HG03060 (cell line): ENCODE results near the gene RFWD3.

ENCODE experiments used
- ATAC-seq: cut with Tn5 transposase; IDR thresholded peaks from one replicate; pipeline ENCODE4 v1.9.1; 2021; ENCODE audit warnings: low read depth, moderate number of reproducible peaks; ENCODE audit not compliant: unreplicated experiment

RFWD3 gene

DNA sequence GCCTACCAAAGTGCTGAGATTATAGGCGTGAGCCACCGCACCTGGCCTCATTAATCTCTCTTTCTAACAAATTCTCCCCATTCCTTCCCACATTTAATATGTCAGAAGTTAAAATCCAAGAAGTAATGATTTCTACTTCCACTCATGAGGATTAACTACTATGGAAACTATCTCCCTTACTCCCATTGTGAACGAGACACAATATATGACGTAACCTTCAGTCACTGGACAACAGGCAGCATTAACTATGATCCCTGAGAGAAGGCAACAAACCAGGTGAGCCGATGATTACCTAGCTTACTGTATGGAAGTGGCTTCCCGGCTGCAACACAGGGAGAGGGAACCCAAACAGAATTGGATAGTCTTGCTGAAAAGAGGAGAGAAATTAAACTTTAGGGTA, 79.7 kb downstream of the RFWD3 start:
- no peak for ATAC-seq

DNA sequence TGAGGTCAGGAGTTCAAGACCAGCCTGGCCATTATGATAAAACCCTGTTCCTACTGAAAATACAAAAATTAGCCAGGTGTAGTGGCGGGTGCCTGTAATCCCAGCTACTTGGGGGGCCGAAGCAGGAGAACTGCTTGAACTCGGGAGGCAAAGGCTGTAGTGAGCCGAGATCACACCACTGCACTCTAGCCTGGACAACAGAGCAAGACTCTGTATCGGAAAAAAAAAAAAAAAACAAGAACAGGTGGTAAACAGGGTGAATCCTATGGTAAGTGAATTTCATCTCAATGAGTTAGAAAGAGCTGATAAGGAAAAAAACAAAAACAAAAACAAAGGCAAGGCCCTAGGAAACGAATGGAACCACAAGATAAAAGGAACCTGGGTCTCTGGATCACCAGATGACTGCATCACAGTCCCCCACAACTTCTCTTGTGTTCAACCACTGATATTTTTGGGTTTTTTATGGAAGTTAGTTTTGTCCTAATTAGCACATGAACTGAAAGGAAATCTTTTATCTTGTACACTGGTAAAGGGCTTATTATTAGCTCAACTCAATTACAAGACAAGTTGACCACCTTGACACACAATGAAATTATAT, 80.7 kb downstream of the RFWD3 start:
- no peak for ATAC-seq

DNA sequence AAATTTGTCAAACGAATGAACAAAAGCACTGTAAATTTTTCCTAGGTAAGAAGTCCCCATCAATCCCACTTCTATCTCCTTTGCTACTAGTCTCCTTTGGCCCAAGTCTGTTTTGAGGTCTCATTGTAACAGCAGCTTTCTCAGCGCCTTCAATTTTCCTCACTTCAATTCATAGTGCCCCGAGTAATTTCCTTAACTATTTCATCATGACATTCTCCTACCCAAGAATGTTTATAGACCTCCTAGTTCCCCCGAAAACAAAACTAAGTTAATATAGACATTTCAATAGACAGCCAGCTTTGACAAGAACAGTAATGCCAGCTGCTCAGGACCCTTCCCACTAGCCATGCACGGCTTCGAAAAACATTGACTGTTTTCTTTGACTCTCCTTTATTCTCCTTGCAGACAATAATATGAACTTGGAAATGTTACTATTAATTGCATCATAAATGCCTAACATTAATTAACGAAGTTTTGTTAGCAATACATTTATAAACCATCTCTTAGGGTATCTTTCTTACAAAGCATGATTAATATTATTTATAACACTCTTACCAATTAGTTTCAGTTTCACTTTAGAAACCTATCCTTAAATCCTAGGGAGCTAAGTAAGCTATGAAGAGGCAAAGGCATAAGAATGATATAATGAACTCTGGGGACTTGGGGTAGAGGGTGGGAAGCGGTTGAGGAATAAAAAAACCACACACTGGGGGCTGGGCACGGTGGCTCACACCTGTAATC, 82.6 kb downstream of the RFWD3 start:
- no peak for ATAC-seq

DNA sequence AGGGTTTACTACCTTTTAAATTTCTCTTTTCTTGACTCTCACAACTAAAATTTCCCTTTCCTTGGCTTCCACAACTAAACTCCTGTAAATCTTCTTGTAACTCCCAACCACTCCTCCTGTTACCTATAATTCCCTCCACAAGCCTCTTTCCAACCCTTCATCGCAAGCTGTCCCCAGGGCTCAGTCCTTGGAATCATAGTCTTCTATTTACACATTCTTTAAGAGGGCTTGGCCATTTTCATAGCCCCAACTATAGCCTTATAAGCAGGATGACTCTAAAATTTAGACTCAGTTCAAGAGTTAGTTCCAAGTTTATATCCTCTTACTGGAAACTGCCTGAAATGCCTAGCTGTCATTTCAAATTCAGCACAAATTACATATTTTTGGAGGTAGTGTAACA, 83.7 kb downstream of the RFWD3 start:
- no peak for ATAC-seq

DNA sequence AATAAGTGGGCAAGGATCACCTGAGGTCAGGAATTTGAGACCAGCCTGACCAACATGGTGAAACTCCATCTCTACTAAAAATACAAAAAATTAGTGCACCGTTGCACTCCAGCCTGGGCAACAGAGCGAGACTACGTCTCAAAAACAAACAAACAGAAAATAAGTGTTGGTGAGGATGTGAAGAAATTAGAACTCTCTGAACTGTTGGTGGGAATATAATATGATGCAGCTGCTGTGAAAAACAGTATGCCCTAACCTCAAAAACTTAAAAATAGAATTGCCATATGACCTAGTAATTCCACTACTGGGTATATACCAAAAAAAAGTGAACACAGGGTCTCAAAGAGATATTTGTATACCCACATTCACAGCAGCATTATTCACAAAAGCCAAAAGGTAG, 85.8 kb downstream of the RFWD3 start:
- ATAC-seq = no peak

DNA sequence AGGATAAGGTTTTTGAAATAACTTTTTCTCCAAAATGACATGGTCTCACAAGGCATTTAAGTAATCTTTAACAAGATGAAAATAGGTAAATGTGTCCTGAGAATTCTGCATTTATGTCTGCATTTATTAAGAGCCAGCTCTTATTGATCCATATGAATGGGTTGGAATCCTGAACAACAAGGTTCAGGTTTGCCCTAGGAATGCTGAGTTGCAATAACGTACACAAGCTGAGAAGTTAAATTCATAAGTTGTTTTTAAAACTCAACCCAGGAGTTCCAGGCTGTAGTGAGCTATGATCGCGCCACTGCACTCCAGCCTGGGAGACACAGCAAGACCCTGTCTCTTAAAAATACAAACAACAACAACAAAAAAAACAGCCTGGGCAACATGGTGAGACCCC, 87.8 kb downstream of the RFWD3 start:
- no peak for ATAC-seq

DNA sequence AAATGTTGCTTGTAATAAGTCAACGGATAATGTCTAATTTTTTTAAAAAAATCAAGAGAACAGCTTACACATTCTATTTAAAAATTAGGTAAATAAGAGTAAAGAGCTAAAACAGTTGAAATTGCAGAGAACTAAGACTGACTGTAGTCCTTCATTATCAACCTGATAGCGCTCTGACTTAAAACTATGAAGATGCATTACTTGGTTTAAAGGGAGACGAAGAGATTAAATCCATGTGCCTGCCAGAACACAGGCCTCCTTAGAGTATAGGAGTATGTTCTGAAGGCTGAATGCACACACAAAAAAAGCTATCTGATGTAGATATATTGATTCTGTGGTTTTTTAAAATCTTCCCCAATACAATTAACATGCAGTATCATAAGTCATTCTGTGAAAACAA, 88.2 kb downstream of the RFWD3 start:
- no peak for ATAC-seq

DNA sequence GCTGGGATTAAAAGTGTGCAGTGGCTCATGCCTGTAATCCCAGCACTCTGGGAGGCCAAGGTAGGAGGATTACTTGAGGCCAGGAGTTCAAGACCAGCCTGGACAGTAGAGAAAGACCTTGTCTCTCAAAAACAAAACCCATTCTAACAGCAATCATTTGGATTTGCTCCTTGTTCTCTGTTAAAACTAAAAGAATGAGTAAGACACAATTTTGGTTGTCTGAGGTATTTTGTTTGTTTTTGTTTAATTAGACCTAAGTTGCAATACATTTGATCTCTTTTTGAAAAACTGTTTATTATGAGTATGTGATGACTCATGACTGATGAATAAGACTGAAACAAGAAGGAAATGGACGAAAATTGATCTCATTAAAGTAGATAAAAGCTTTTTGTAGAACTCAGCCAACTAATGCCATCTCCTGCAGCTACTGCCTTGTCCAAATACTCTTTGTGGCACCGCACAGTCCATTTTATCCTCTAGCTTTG, 88.8 kb downstream of the RFWD3 start:
- ATAC-seq = peak; percentile 34

DNA sequence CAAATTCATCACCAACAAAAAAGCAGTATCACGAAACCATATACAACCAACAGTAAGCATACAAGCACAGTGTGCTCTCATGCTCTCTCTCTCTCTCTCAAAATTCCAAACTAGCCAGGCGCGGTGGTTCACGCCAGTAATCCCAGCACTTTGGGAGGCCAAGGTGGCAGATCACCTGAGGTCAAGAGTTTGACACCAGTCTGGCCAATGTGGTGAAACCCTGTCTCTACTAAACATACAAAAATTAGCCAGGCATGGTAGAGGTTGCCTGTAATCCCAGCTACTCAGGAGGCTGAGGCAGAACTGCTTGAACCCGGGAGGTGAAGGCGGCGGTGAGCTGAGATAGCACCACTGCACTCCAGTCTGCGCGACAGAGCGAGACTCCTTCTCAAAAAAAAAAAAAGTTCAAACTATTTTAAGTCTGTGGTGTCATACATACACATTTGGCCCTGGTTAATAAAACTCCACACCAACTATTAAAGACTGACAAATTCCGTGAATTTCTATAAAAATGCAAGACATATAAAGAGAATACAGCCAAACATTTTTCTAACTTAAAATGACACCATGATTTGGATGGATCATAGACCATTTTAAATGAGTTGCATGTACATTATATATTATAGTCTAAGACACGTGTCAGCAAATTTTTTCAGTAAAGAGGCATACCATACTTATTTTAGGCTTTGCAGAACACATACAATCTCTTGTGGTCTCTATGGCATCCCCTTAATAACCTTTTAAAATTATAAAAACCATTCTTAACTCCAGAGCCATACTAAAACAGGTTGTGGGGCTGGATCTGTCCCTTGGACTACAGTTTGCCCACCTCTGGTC, 90.7 kb downstream of the RFWD3 start:
- no peak for ATAC-seq

DNA sequence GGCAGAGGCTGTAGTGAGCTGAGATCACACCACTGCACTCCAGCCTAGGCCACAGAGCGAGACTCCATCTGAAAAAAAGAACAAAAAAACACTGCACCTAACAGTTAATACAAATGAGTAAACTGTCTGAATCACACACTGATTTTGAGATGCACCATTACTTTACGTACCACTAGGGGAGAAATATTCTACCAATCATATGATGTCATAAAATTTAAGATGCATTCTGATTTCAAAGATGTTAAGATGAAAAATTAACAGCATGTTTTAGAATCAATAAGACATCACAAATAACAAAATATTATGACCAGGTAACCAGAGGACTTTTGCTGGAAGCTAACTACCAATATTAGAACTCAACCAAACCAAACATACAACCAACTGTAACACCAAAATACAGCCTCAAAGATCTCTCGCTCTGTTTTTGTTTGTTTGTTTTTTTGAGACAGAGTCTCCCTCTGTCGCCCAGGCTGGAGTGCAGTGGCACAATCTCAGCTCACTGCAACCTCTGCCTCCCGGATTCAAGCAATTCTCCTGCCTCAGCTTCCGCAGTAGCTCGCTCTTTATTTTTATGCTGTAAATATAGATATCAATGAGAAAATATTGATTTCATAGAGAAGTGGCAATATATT, 91.4 kb downstream of the RFWD3 start:
- ATAC-seq = no peak

DNA sequence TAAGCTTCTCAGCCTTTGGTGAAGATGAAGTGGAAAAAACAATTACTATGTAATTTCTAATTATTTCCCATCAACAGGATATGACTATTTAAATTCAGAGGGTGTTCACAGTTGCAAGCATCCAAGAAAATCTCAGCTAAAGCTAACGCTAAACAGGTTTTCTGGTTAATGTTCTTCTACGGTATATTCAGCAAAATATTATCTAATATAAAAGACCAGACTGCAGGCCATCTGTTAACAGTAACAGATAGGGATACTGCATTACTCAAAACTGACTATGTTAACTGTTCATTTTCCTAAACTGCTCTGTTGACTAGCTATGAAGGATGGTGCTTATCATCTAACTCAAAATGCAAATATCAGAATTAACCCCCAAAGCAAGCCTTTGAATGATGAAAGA, 92.5 kb downstream of the RFWD3 start:
- ATAC-seq = no peak

DNA sequence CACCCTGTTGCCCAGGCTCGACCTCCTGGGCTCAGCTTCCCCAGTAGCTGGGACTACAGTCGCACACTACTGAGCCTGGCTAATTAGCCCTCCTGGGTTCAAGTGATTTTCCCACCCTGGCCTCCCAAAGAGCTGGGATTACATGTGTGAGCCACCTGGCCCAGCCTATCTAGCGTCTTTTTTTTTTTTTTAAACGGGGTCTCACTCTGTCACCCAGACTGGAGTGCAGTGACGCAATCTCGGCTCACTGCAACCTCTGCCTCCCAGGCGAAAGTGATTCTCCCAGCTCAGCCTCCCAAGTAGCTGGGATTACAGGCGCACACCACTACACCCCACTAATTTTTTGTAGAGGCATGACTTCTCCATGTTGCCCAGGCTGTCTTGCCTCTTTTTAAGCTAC, 93.1 kb downstream of the RFWD3 start:
- ATAC-seq = no peak
